RWPE1 (cell line): Measurements from ENCODE around the gene RPGRIP1L.

Experiments used
- CTCF ChIA-PET: fragments of 350-600 bp; sonication (Branson Sonifier 250); formaldehyde crosslinking; extraction: SDS; loops from one replicate; lab custom pipeline; 2021; lab: Yijun Ruan, JAX
- POLR2A ChIA-PET: fragments of 400-600 bp; formaldehyde crosslinking; extraction: SDS; loops from one replicate; lab custom pipeline; 2020; ENCODE audit warnings: antibody characterized with exemption; ENCODE audit not compliant: low non-redundant PET; lab: Yijun Ruan, JAX
- DNase-seq: peaks from one replicate; pipeline ENCODE4 v3.0.0; 2012; ENCODE audit warnings: low spot score
- H3K27ac ChIP-seq: fragments of 450-650 bp; 2 replicates; pipeline ENCODE4 v1.5.1; 2017
- TF ChIP-seq, protein P1 (sequence below): fragments of 450-650 bp; conservative IDR thresholded peaks from 2 replicates; pipeline ENCODE4 v1.5.1; 2017; ENCODE audit warnings: low read depth, mild to moderate bottlenecking

Gene RPGRIP1L

DNA sequence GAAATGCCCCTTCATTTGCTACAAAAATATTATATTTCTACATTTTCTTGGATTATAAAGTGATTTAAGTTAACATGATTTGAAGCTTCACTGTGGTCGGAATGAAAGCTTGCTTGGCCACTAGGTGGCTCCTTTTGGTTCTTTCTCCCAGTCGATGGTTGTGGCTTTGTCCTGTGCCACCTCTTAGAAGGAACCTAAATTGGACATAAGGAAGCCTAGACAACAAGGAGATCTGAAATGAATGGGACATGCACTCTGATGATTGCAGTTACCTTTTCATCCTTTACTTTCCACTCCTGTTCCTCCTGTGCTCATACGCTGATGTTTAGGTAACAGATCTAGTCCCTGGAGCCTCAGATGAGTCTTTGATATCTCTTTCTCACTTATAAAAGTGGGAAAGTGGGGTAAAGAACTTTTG, 39.5 kb upstream of the RPGRIP1L start:
- TF ChIP-seq, protein P1, sequence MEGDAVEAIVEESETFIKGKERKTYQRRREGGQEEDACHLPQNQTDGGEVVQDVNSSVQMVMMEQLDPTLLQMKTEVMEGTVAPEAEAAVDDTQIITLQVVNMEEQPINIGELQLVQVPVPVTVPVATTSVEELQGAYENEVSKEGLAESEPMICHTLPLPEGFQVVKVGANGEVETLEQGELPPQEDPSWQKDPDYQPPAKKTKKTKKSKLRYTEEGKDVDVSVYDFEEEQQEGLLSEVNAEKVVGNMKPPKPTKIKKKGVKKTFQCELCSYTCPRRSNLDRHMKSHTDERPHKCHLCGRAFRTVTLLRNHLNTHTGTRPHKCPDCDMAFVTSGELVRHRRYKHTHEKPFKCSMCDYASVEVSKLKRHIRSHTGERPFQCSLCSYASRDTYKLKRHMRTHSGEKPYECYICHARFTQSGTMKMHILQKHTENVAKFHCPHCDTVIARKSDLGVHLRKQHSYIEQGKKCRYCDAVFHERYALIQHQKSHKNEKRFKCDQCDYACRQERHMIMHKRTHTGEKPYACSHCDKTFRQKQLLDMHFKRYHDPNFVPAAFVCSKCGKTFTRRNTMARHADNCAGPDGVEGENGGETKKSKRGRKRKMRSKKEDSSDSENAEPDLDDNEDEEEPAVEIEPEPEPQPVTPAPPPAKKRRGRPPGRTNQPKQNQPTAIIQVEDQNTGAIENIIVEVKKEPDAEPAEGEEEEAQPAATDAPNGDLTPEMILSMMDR = peak; percentile 50
- CTCF ChIA-PET = interaction anchor here (0.5 to 1.6 kb wide), 9 partner anchors 11 to 1477 kb away, joined by 3 to 5 read pairs (median 3); no protein-coding TSS in a partner anchor
- POLR2A ChIA-PET = no interaction called here
- H3K27ac ChIP-seq = no peak overlapping the region
- no peak for DNase-seq

DNA sequence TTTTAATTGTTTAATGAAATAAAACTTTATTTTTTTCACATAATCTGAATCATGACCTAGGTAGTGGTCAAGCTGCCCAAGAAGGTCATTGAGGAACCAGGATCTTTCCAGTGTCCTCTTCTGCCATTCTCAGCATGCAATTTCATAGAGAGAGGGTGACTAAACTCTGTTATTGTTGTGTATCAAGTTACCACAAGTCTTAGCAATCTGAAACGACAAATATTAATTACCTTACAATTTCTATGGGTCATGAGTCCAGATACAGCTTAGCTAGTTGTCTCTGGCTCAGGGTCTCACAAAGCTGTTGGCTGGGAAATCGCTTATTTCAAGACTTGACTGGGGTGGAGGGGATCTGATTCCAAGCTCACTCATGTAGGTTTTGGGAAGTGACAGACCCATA, 37.9 kb upstream of the RPGRIP1L start:
- ChIA-PET POLR2A (no interaction called here), CTCF (interaction anchor here (0.6 kb wide), 1 partner anchor 958 kb away, joined by 4 read pairs; no protein-coding TSS in a partner anchor)
- TF ChIP-seq, protein P1 = no peak
- H3K27ac ChIP-seq = no peak overlapping the region
- no peak for DNase-seq

DNA sequence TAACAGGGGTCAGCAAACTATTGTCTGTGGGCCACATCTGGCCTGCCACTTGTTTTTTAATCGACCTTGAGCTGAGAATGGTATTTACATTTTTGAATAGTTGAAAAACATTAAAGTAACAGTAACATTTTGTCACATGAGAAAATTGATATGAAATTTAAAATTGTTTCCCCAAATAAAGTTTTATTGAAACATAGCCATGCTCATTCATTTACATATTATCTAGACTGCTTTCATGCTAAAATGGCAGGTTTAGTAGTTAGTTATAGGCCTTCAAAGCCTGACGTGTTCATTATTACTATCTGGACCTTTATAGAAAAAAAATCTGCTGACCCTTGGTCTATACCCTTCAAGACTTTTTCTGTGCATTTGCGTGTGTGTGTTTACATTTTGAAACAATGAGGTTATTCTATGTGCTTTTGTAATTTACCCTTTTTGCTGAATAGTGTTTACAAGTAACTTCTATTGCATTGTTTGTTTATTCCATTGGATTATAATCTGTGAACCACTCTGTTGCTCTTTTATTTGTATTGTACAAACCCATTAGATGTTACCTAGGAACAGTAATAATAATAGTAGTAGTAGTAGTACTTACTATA, 37.4 kb upstream of the RPGRIP1L start:
- TF ChIP-seq, protein P1 = no peak
- ChIA-PET POLR2A (no interaction called here), CTCF (no interaction called here)
- no peak overlapping the region for H3K27ac ChIP-seq
- DNase-seq = no peak

DNA sequence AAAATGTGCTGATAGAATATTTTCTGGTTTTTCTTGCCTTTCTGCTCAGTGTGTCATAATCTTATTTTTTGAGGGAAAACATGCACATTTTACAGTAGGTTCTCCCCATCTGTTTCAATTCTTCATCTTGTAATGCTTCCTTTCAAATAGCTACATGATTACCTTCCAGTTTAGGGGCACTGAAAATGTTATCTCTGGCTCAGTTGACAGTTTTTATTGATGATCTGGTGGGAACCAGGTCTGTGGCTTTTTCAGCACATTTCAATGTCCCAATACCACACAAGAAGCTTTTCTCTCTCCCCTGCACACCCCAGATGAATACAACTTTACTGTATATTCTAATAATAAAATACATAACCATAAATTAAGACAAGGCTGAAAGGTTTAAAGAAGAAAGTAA, 36.8 kb upstream of the RPGRIP1L start:
- CTCF ChIA-PET = no interaction called here
- TF ChIP-seq, protein P1 = no peak
- POLR2A ChIA-PET = no interaction called here
- H3K27ac ChIP-seq = no peak overlapping the region
- DNase-seq = no peak

DNA sequence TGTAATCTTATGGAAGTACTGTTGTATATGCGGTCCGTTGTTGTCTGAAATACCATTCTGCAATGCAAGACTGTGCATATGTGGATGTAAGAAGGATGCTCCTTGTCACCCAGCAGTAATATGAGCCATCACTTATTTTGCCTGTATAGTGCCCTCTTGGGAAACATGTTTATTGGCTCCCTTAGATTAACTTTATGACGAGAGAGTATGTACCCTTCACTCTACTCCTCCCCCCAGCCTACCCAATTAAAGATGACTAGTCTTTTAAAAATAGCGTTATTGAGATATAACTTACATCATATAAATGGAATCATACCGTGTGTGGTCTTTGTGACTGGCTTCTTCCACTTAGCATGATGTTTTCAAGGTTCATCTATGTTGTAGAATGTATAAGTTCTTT, 33.9 kb upstream of the RPGRIP1L start:
- no peak for DNase-seq
- TF ChIP-seq, protein P1 = no peak
- CTCF ChIA-PET = no interaction called here
- POLR2A ChIA-PET = no interaction called here
- H3K27ac ChIP-seq = no peak overlapping the region

DNA sequence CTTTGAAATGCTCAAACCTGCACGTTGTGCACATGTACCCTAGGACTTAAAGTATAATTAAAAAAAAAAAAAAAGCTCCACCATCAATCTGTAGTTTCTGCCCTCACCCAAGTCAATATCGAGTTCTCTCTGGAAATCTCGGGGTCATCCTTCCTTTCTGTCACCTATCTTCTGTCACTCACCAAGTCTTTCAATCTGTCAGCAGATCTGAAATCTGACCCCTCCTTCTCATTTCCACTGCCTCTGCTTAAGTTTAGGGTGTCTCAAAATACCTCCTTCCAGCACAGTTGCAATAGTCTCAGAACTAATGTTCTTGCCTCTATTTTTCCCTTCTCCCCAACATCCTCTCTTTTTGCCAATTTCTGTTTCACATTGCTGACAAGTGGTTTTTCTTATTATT, 32.6 kb upstream of the RPGRIP1L start:
- TF ChIP-seq, protein P1 = no peak
- no peak overlapping the region for H3K27ac ChIP-seq
- CTCF ChIA-PET = no interaction called here
- POLR2A ChIA-PET = no interaction called here
- DNase-seq = no peak
